DMS 273 (cell line): ENCODE data around the gene PRRT1.

Experiments used
- DNase-seq: peaks from one replicate; lab custom pipeline; 2025; ENCODE audit not compliant: unreplicated experiment; lab: John Stamatoyannopoulos, UW

Gene PRRT1

DNA sequence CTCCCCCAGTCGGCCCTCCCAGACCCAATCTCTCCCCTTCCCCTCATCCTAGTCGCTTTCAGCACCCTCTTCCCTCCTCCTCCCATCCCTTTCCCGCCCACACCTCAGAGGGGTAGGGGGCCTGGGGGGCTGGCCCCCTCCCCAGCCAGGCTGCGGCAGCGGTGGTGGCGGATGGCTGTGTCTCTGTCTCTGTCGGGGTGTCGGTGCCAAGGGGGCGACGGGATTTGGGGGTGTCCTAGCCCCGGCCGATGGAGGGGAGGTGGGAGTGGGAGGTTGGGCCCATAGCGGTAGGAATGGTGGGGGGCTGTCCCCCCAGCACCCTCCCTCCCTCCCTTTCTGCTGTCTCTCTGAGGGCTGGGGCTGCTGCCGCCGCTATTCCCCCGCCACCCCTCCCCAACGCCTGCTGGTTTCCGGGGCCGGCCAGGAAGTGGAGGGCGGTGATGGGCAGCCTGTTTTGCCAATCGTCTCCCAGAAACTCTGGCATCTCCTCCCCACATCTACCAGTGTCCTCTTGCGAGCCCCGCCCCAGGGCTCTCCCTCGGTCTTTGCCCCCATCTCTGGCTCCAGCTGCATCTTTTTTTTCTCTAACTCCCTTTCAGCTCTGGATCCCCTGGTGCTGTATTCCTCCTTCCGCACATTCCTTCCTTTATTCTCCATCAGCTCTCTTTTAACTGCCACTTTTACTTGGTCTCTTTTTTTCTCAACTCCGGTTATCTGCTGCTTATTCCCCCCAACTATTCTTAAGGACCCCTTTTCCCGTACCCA lies 24.2 kb upstream of the PRRT1 start, which contains the start of gene AGPAT1:
Gene AGPAT1 (minus strand): TSS at position 374 of the 765 bp plus-strand sequence. CDS start 4,588 bp downstream, outside the sequence.
- DNase-seq, result peak; percentile 98

DNA sequence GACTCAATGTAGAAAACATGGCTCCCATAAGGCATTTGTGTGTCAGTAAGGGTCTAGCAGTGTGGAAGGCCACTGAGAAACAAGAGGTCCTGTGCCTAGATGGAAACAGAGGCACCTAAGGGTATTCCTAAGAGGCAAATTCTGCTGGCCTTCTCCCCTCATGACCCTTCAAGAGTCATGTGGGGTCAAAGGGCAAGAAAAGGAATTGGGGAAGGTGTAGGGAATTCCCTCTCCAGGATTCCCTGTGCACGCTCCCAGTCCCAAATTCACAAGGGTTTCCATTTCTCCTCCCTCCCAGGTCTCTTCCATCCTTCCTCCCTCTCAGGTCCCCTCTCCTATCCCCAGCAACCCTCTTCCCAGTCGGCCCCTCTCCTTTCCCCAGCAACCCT lies 23.6 kb upstream of the PRRT1 start:
- no peak for DNase-seq

DNA sequence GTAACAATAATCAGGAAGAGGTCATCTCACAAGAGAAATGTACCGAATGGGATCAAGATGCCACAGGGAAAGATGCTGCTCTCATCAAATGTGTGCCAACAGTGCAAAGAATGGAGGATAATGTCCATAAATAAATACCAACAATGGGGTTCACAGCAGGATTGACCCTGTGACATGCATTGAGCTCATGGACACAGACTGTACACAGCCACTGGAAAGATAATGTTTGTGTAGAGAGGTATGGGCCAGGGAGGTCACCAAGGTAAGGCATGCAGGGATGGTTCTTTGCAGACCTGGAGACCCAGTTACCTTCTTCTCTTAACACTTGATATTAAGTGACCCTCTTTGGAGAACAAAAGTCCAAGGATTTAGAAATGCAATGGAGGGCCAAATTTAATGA lies 22.7 kb upstream of the PRRT1 start:
- no peak for DNase-seq

DNA sequence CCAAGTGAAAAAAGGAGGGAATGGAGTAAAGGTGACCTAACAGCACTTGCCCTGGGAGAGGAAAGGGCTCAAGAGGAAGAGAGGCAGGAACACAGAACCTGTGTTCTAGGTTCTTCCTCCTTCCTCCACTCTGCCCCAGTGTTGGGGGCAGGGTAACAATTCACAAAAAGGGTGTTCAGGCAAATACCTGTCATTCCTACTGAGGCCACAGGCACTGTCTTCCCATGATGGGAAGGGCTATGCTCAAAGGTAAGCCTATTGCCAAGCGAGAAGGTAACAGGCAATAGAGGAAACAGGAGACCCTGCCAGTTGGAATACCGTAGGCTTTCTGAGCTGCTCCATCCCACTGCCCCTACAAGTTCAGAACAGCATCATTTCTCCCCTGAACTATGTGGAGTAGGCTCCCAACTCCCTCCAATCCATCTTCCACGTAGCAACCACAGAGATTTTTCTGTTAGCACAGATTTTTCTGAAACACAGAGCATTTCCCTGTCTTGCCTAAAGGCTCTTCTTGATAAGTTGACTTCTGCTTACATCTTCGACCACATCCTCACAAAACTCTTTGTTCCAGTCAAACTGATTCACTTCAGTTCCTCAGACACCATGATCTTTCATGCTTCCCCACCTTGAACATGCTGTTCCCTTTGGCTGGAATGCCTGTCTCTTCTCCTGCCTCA lies 21.4 kb upstream of the PRRT1 start:
- no peak for DNase-seq

DNA sequence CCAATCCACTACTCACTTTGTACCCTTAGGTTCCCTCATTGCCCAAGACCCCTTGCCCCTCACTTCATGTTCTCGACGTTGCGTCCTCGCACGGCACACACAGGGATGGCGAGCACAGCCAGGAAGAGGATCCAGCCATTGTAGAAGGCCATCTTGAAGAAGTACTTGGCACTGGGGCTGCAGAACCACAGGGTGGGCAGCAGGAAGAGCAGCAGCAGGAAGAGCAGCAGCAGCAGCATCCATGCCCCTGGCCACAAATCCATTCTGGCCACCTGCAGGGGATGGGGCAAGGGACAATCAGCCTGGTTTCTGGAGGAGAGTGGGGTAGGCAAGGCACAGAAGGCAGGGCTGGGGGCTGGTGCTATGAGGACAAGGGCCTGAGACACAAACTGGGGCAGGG lies 19.5 kb upstream of the PRRT1 start:
- no peak for DNase-seq

DNA sequence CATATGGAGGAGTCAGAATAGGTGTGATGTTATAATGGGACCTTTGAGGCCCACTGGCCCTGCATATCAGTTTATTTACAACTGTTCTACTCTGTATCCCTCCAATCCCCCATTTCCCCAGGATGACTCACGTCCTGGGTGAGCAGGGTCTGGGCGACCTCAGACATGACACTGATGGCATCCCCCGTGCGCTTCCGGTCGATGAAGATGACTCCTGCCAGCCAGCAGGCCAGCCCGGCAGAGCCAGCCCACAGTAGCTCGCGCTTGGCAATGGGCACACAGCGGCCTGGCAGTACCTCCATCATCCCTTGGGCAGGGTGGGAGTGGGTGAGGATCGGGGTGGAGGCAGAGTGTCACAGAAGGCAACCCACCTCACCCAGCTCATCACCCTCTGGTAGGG lies 18.6 kb upstream of the PRRT1 start:
- no peak for DNase-seq

DNA sequence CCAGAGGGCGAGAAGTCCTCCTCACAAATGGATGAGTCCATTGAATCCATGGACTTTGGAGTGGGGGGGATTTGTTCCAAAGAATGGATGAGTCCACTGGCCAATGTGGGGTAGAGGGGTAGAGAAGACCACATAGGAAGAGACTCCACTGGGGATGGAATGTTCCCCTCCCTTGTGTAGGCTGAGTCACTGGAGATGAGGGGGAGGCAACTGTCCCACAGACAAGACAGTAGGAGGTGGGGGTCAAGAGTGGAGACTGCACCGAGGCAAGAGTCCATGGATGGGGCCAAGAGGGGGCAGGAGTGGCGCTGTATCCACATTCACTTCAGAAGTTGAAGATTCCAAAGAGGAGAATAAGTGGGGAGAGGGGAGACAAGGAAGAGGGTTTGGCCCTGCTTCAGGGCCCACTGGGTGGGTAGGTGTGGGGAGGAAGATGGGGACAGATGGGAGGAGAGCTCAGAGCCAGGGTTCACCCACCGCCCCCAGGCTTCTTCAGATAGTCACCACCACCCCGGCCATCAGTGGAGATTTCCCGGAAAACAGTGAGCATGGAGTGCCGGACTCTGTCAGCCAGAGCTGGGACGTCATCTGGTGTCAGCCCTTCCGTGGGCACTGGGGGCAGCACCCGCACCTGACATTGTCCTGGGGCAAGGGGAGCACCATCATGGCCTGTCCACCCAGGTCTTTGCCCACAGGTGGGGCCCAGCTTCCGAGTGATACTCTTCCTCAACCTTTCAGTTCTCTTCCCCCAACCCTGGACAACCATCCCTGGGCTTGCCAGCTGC lies 17.3 kb upstream of the PRRT1 start:
- no peak for DNase-seq

DNA sequence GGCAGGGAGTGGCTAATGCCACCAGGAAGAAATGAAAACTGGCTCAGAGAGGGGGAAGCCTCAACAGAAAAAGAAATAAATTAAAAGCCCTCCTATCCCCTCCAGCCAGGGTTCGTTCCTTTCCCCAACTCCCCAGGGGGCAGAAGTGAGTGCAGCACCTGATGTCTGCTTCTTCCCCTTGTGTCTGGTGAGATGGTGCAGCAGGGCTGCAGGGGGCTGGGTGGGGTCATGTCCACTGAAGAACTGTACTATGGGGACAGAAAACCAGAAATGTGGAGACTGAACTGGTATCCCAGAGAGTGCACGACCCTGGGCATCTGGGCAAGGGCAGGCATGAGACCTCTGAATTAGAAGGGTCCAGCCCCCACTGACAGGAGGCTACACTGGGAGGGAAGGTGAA lies 16.6 kb upstream of the PRRT1 start:
- no peak for DNase-seq

DNA sequence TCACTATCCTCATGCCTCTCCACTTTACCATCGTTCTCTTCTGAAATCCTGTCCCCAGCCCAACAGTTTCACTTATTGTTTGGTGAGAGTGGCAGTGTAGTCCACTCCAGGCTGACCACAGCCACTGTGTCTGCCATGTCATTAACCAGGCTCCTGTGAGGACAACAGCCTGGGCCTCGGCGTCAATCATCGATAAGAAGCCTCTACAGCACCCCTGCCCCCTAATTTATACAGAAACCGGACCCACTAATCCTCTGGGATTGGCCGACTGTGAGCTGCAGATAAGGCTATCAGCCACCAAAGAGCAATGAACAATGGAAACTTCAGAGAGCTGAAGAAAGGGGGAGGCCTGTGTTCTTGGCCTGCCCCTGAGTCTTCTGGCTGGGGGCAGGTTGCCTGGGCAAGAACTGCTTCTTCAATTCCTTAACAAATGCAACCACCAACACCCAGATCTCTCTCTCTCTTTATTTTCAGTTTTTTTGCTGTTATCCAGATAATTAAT lies 16.1 kb upstream of the PRRT1 start:
- no peak for DNase-seq

DNA sequence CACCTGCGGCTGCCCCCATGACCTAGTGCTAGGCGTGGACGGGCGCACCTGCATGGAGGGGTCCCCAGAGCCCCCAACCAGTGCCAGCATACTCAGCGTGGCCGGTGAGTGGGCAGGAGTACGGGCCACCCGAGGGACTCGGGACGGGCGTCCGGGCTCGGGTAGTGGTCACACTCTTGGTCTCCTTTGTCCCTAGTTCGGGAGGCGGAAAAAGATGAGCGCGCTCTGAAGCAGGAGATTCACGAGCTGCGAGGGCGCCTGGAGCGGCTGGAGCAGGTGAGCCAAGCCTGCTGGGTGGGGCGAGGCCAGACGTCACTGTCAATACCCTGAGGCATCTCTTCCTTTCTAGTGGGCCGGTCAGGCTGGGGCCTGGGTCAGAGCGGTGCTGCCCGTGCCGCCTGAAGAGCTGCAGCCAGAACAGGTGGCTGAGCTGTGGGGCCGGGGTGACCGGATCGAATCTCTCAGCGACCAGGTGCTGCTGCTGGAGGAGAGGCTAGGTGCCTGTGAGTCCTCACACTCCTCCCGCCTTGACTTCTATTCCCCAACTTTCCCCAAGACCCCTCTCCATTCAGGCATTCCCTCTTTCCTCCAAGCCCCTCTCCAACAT lies 15.5 kb upstream of the PRRT1 start:
- DNase-seq, result no peak

DNA sequence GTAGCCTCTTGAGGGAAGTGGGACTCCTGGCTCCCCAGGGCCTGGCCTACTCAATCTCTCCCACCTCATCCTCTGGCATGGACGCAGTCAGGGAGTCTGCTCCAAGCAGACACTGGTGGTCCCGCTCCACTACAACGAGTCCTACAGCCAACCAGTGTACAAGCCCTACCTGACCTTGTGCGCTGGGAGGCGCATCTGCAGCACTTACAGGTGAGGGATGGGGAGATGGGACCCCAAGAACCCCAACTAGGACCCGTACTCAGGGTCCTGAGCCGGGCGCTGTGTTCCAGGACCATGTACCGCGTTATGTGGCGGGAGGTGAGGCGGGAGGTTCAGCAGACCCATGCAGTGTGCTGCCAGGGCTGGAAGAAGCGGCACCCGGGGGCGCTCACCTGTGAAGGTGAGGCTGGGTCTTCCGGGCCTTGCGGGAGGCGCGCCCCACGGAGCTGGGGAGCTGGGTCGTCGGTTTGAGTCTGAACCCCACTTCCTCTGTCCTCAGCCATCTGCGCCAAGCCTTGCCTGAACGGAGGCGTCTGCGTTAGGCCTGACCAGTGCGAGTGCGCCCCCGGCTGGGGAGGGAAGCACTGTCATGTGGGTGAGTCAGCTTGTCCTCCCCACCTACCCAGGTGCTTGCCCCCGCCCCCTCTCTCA lies 14.8 kb upstream of the PRRT1 start:
- peak; percentile 27 for DNase-seq

DNA sequence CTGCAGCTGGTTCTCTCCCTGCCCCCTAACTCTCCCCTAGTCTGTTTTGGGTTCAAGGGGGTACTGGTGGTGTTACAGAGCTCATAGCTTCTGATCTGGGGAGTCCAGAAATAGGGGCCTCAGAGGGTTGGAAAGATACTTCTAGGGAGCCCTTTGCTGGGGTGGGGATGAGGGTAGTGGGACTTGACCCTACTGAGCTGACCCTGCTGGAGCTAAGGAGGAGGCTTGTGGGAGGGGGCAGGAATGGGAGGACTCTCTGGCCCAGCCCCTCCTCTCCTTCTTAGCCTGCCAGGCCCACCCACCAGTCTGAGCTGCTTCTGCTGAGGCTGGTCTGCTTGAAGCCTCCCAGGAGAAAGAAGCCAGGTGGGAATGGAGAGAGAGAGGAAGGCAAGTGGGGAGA lies 12.6 kb upstream of the PRRT1 start, which contains the start of gene EGFL8:
Gene EGFL8 (plus strand): TSS at position 301 of the 400 bp plus-strand sequence. CDS start 1,571 bp downstream, outside the sequence.
- no peak for DNase-seq

DNA sequence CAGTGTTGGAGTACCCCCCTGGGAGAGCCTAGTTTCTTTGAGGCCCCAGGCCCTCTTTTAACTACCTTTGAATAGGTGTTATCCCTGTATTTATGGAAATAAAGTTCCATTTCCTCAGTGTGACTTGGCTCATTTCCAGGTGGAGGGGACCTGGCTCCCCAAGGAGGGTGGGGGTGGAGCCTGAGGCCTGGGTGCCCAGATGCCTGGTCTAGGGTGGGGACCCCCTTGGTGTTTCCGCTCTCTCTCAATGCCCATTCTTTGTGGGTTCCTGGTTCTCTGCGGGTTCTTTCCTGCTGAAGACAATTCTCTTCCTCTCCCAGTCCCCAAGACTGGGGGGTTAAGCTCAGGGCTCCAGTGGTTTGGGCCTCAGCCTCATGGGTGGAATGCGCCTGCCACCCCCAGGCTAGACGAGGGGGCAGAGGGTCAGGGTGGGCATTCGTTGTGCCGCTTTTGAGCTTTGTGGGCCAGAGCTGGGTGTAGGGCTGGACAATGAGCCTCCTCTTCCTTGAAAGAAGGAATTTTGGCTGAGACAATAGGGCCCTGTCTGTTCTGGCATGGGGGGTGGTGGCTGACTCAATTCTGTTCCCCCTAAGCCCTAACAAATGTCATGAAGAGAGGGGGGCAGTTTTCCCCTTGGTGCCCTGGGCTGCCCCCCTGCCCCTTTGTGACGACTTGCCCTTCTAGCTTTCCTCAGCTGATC lies 12.0 kb upstream of the PRRT1 start:
- no peak for DNase-seq

DNA sequence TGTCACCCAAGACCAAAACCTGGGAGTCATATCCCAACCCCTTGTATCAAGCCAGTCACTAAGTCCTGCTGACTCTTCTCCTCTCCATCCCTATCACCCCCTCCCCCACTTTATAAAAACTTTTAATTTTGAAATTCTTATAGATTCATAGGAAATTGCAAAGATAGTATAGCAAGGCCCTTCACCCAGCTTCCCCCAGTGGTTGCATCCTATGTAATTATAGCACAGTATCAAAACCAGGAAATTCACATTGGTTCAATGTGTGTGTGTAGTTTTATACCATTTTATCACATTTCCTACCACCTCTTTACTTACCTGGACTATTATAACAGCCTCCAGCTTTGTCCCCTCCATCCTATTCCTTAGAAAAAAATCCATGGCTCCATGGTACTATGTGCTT lies 6.3 kb upstream of the PRRT1 start:
- DNase-seq, result no peak

DNA sequence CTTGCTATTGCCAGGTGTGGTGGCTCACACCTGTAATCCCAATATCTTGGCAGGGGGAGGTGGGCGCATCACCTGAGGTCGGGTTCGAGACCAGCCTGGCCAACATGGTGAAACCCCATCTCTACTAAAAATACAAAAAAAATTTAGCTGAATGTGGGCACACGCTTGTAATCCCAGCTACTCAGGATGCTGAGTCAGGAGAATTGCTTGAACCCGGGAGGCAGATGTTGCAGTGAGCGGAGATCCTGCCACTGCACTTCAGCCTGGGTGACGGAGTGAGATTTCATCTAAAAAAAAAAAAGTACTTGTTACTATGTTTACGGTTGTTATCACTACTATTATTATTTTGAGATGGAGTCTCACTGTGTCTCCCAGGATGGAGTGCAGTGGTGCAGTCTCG lies 5.2 kb upstream of the PRRT1 start:
- no peak for DNase-seq

DNA sequence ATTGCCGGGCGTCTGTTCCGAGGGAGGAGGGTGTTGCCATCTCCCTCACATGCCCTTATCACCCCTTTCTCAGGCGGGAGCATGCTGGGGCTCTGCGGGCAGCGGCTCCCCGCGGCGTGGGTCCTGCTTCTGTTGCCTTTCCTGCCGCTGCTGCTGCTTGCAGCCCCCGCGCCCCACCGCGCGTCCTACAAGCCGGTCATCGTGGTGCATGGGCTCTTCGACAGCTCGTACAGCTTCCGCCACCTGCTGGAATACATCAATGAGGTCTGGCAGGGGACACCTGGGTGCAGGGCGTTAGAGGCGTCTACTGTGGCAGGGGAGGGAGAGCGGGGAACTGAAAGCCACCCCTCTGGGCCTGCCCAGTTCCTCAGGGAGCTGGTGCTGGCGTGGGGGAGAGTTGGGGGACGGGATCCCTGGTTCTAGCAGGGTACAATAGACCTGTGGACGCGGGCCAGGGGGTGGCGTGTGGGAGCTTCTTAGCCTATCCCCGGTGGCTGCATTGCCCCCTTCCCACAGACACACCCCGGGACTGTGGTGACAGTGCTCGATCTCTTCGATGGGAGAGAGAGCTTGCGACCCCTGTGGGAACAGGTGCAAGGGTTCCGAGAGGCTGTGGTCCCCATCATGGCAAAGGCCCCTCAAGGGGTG lies 2.9 kb upstream of the PRRT1 start:
- peak; percentile 89 for DNase-seq

DNA sequence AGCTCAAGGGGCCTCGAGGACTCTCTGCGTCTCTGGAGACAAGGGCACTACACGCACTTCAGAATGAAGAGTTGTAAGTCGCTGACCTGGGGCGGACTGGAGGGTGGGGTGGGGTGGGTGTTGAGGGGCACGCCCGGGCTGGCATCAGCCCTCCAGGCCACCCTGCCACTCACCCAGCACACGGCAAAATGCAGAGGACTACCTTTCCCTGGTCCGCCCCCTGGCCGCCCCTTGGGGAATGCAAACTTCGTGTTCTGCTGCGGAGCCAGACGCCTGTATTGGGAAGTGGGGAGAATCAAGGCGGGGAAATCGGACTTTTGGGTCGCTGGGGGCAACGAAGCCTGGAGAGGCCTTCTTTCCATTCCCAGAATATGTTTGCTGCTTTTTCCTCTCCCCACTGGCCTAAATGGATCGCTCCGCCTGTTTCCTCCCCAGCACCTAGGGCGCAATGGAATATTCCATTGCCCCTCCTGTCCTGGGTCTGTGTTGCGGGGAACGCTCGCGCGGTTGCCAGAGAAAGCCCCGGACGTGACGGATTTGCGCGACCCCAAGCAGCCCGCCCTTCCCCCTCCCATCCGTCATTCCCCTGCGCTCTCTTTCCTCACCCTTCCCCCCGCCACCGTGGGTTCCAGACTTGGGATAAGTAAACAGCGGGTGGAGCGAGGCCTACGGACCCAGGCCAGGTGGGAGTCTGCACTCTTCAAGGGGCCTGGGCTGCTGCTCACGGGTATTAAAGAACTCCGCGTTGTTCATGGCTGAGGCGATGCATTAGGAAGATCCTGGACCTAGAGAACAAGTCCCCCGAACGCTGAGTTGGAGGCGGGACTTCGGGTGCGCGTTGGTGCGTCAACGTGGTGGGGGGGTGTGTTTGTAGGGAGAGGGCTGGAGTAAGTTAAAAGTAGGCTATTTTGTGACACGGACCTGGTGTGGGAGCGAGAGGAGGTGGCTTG lies 2.1 kb upstream of the PRRT1 start, which contains the start of gene PPT2:
Gene PPT2 (plus strand): TSS at position 578 of the 950 bp plus-strand sequence. CDS start 454 bp downstream, outside the sequence.
- DNase-seq, result peak; percentile 96
